Measurements from ENCODE around the gene PGBD5.

PGBD5 gene

GRCh38 chr1:230337266-230337665 is 88.9 kb downstream of the PGBD5 start:
- H3K4me3 ChIP-seq (ENCODE audit: low read depth, low read length), result no peak overlapping the region
- no peak for TF ChIP-seq CTCF (IDR thresholded peaks at IDR 0.05; ENCODE audit: low read depth, low read length)
- in situ Hi-C loops (cut with HindIII; ENCODE audit: low sequenced_read_pairs), result no loop called here
- no peak for DNase-seq (ENCODE audit: low read depth, low spot score)

- DNase-seq (ENCODE audit: low read depth, low spot score), result no peak
- no peak for TF ChIP-seq CTCF (IDR thresholded peaks at IDR 0.05; ENCODE audit: low read depth, low read length)
- in situ Hi-C loops (cut with HindIII; ENCODE audit: low sequenced_read_pairs), result no loop called here
- no peak overlapping the region for H3K4me3 ChIP-seq (ENCODE audit: low read depth, low read length)
These were observed 90.1 kb downstream of the PGBD5 start for GRCh38 chr1:230335861-230336522.

GRCh38 chr1:230334447-230334837 is 91.7 kb downstream of the PGBD5 start:
- no peak overlapping the region for H3K4me3 ChIP-seq (ENCODE audit: low read depth, low read length)
- TF ChIP-seq CTCF (IDR thresholded peaks at IDR 0.05; ENCODE audit: low read depth, low read length), result no peak
- DNase-seq (ENCODE audit: low read depth, low spot score), result no peak
- in situ Hi-C loops (cut with HindIII; ENCODE audit: low sequenced_read_pairs), result no loop called here

GRCh38 chr1:230333590-230334446 is 92.3 kb downstream of the PGBD5 start:
- H3K4me3 ChIP-seq (ENCODE audit: low read depth, low read length), result no peak overlapping the region
- in situ Hi-C loops (cut with HindIII; ENCODE audit: low sequenced_read_pairs), result no loop called here
- no peak for DNase-seq (ENCODE audit: low read depth, low spot score)
- no peak for TF ChIP-seq CTCF (IDR thresholded peaks at IDR 0.05; ENCODE audit: low read depth, low read length)

GRCh38 chr1:230332575-230333066 is 93.5 kb downstream of the PGBD5 start:
- in situ Hi-C loops (cut with HindIII; ENCODE audit: low sequenced_read_pairs), result no loop called here
- DNase-seq (ENCODE audit: low read depth, low spot score), result no peak
- no peak overlapping the region for H3K4me3 ChIP-seq (ENCODE audit: low read depth, low read length)
- no peak for TF ChIP-seq CTCF (IDR thresholded peaks at IDR 0.05; ENCODE audit: low read depth, low read length)

GRCh38 chr1:230332061-230332460 is 94.1 kb downstream of the PGBD5 start:
- in situ Hi-C loops (cut with HindIII; ENCODE audit: low sequenced_read_pairs), result no loop called here
- H3K4me3 ChIP-seq (ENCODE audit: low read depth, low read length), result no peak overlapping the region
- no peak for DNase-seq (ENCODE audit: low read depth, low spot score)
- no peak for TF ChIP-seq CTCF (IDR thresholded peaks at IDR 0.05; ENCODE audit: low read depth, low read length)

Data from astrocyte of the spinal cord (primary cell).